ENCODE data around the gene UBASH3B.
"Not testable (repeated sequence)": the region's sequence is repeated elsewhere in the genome, so short reads cannot be mapped to it uniquely, and the experiment has no call there.

Gene UBASH3B

GRCh38 chr11:122816761-122817520, 161.4 kb downstream of the UBASH3B start:
- DNase-seq (ENCODE audit: low read depth) = no peak
- no peak for TF ChIP-seq CTCF (IDR thresholded peaks at IDR 0.05; ENCODE audit: low read depth, low read length, missing control alignments)
- no peak overlapping the region for H3K4me3 ChIP-seq (ENCODE audit: low read depth, low read length)

- no peak overlapping the region for H3K4me3 ChIP-seq (ENCODE audit: low read depth, low read length)
- DNase-seq (ENCODE audit: low read depth) = no peak
- TF ChIP-seq CTCF (IDR thresholded peaks at IDR 0.05; ENCODE audit: low read depth, low read length, missing control alignments) = no peak
Measured at GRCh38 chr11:122820158-122820557, 164.6 kb downstream of the UBASH3B start.

- no peak for TF ChIP-seq CTCF (IDR thresholded peaks at IDR 0.05; ENCODE audit: low read depth, low read length, missing control alignments)
- DNase-seq (ENCODE audit: low read depth) = no peak
- no peak overlapping the region for H3K4me3 ChIP-seq (ENCODE audit: low read depth, low read length)
Measured at GRCh38 chr11:122821169-122821568, 165.6 kb downstream of the UBASH3B start.

GRCh38 chr11:122822241-122822640, 166.7 kb downstream of the UBASH3B start:
- H3K4me3 ChIP-seq (ENCODE audit: low read depth, low read length) = no peak overlapping the region
- no peak for DNase-seq (ENCODE audit: low read depth)
- TF ChIP-seq CTCF (IDR thresholded peaks at IDR 0.05; ENCODE audit: low read depth, low read length, missing control alignments) = no peak

- DNase-seq (ENCODE audit: low read depth) = no peak
- no peak overlapping the region for H3K4me3 ChIP-seq (ENCODE audit: low read depth, low read length)
- no peak for TF ChIP-seq CTCF (IDR thresholded peaks at IDR 0.05; ENCODE audit: low read depth, low read length, missing control alignments)
Measured at GRCh38 chr11:122823564-122823963, 168.0 kb downstream of the UBASH3B start.

GRCh38 chr11:122829371-122829770, 173.8 kb downstream of the UBASH3B start:
- DNase-seq (ENCODE audit: low read depth); H3K4me3 ChIP-seq (ENCODE audit: low read depth, low read length): not testable (repeated sequence)

GRCh38 chr11:122832297-122832696, 176.8 kb downstream of the UBASH3B start:
- not testable (repeated sequence) for DNase-seq (ENCODE audit: low read depth); H3K4me3 ChIP-seq (ENCODE audit: low read depth, low read length)

GRCh38 chr11:122832721-122833470, 177.4 kb downstream of the UBASH3B start:
- TF ChIP-seq CTCF (IDR thresholded peaks at IDR 0.05; ENCODE audit: low read depth, low read length, missing control alignments) = no peak
- no peak overlapping the region for H3K4me3 ChIP-seq (ENCODE audit: low read depth, low read length)
- no peak for DNase-seq (ENCODE audit: low read depth)

Data from GM12864 (cell line).